ENCODE results near the gene CD248. TPM values are rescaled to one million over a fixed set of nuclear protein-coding genes. Genes with fewer than 3 reads are reported as not detected.

The CD248 gene
- total and polyA plus RNA-seq, 2 donors (not counting 1 experiment from before 2014, with no cell fraction given) = 0.40 to 0.96 TPM

GRCh38 chr11:66289548-66290329, 27.1 kb downstream of the CD248 start:
- Mint-ChIP-seq H3K4me3 (peak overlapping the region; percentile 95), H3K27me3 (peaks cover 14% of the 10 kb centered on the region), H3K9me3 (ENCODE audit: insufficient read depth) (no peaks in the 10 kb centered on the region), H3K27ac (peak overlapping the region; percentile 94), H3K4me1 (peaks cover 37% of the 10 kb centered on the region)
- ATAC-seq (ENCODE audit: low read depth) (peak; percentile 36), DNase-seq (no peak)
- Histone ChIP-seq H3K9ac (ENCODE audit: low read length) (peak overlapping the region; percentile 95), H3K27me3 (replicated peaks in 1 of 4; ENCODE audit: control extremely low read depth in 1 of 4, control insufficient read depth in 3 of 4, insufficient read depth in 4 of 4, low read length in 3 of 4) (peaks cover 2 to 33% (median 15%) of the 10 kb centered on the region in 4 experiments), H3K27ac (ENCODE audit: low read length in 2 of 2) (peak overlapping the region; percentile 53 to 88), H3K4me3 (ENCODE audit: control extremely low read depth in 1 of 5, extremely low read depth in 1 of 5, insufficient read depth in 1 of 5, low read depth in 2 of 5, low read length in 4 of 5) (peak overlapping the region; percentile 53 to 86 (median 75)), H3K4me2 (replicated peaks; ENCODE audit: low read depth, low read length, poor library complexity, severe bottlenecking) (peak overlapping the region; percentile 94), H3K4me1 (ENCODE audit: control insufficient read depth in 2 of 2, insufficient read depth in 2 of 2, low read length in 2 of 2) (peaks cover 34 to 42% of the 10 kb centered on the region in 2 donors), H3K79me2 (ENCODE audit: control insufficient read depth, insufficient read depth, low read length) (peaks cover 35% of the 10 kb centered on the region), H3K36me3 (replicated peaks in 1 of 2; ENCODE audit: control extremely low read depth in 1 of 2, control insufficient read depth in 1 of 2, extremely low read depth in 1 of 2, insufficient read depth in 2 of 2, low read length in 1 of 2) (peaks cover 0 to 11% of the 10 kb centered on the region in 2 experiments), H3K9me3 (ENCODE audit: control extremely low read depth in 1 of 3, control insufficient read depth in 2 of 3, insufficient read depth in 1 of 3, low read length in 2 of 3) (peaks cover 0 to 4% (median 0%) of the 10 kb centered on the region in 3 donors), H2AFZ (ENCODE audit: insufficient read depth, low read depth, low read length, poor library complexity, severe bottlenecking) (peak overlapping the region; percentile 83), H4K20me1 (ENCODE audit: control insufficient read depth, insufficient read depth, low read length, poor library complexity, severe bottlenecking) (peaks cover 26% of the 10 kb centered on the region)
- TF ChIP-seq EZH2 (IDR thresholded peaks at IDR 0.05; ENCODE audit: borderline replicate concordance, insufficient read depth, low read depth, low read length, poor library complexity, severe bottlenecking) = no peak
- TF ChIP-seq CTCF (IDR thresholded peaks at IDR 0.05) = no peak
- intact Hi-C loops (cut with micrococcal nuclease) = loop anchor here (1.0 to 5.0 kb wide), 4 partner anchors 21 to 177 kb away; partner anchors contain the start of genes PELI3, RAB1B and SLC29A2
- 13% methylated on average over 31 of the region's 36 CpGs for WGBS (ENCODE audit: insufficient coverage)
- ChIA-PET POLR2A (interaction anchor here (1.0 to 1.8 kb wide), 3 partner anchors 22 to 132 kb away, joined by 3 to 13 read pairs (median 7); partner anchors contain the start of gene RAB1B), CTCF (interaction anchor here (0.8 to 2.3 kb wide), 7 partner anchors 9 to 238 kb away, joined by 3 to 13 read pairs (median 4); partner anchors contain the start of genes RAB1B and SF3B2)
